ENCODE data around the gene AFAP1.

The AFAP1 gene

GRCh38 chr4:7892212-7893019 lies 47.2 kb downstream of the AFAP1 start:
- DNase-seq (ENCODE audit: low spot score), result no peak
- no peak for TF ChIP-seq CTCF (IDR thresholded peaks at IDR 0.05; ENCODE audit: borderline replicate concordance, control extremely low read depth, extremely low read depth, insufficient read depth, missing control alignments)
- in situ Hi-C loops (cut with MboI; ENCODE audit: low sequenced_read_pairs, unreplicated experiment), result no loop called here

- no peak for DNase-seq (ENCODE audit: low spot score)
- TF ChIP-seq CTCF (IDR thresholded peaks at IDR 0.05; ENCODE audit: borderline replicate concordance, control extremely low read depth, extremely low read depth, insufficient read depth, missing control alignments), result no peak
These were observed 48.8 kb downstream of the AFAP1 start for GRCh38 chr4:7890635-7891393.

GRCh38 chr4:7887436-7887835 lies 52.2 kb downstream of the AFAP1 start:
- TF ChIP-seq CTCF (IDR thresholded peaks at IDR 0.05; ENCODE audit: borderline replicate concordance, control extremely low read depth, extremely low read depth, insufficient read depth, missing control alignments), result no peak
- in situ Hi-C loops (cut with MboI; ENCODE audit: low sequenced_read_pairs, unreplicated experiment), result no loop called here
- DNase-seq (ENCODE audit: low spot score), result no peak

More at GRCh38 chr4:7890635-7891393, 48.8 kb downstream of the AFAP1 start:
- in situ Hi-C loops (cut with MboI; ENCODE audit: low sequenced_read_pairs, unreplicated experiment), result no loop called here

GRCh38 chr4:7886007-7886973 lies 53.4 kb downstream of the AFAP1 start:
- in situ Hi-C loops (cut with MboI; ENCODE audit: low sequenced_read_pairs, unreplicated experiment), result no loop called here
- DNase-seq (ENCODE audit: low spot score), result no peak
- no peak for TF ChIP-seq CTCF (IDR thresholded peaks at IDR 0.05; ENCODE audit: borderline replicate concordance, control extremely low read depth, extremely low read depth, insufficient read depth, missing control alignments)

- TF ChIP-seq CTCF (IDR thresholded peaks at IDR 0.05; ENCODE audit: borderline replicate concordance, control extremely low read depth, extremely low read depth, insufficient read depth, missing control alignments), result no peak
- DNase-seq (ENCODE audit: low spot score), result no peak
- in situ Hi-C loops (cut with MboI; ENCODE audit: low sequenced_read_pairs, unreplicated experiment), result no loop called here
These were observed 54.2 kb downstream of the AFAP1 start for GRCh38 chr4:7885216-7886006.
